Fibroblast of upper back skin (primary cell): ENCODE measurements around the gene IFIT1.
"Not testable (repeated sequence)": the region's sequence is repeated elsewhere in the genome, so short reads cannot be mapped to it uniquely, and the experiment has no call there.

ENCODE experiments used
- DNase-seq: peaks from one replicate; pipeline ENCODE4 v3.0.0-alpha.2; 2013

The IFIT1 gene, protein sequence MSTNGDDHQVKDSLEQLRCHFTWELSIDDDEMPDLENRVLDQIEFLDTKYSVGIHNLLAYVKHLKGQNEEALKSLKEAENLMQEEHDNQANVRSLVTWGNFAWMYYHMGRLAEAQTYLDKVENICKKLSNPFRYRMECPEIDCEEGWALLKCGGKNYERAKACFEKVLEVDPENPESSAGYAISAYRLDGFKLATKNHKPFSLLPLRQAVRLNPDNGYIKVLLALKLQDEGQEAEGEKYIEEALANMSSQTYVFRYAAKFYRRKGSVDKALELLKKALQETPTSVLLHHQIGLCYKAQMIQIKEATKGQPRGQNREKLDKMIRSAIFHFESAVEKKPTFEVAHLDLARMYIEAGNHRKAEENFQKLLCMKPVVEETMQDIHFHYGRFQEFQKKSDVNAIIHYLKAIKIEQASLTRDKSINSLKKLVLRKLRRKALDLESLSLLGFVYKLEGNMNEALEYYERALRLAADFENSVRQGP

DNA sequence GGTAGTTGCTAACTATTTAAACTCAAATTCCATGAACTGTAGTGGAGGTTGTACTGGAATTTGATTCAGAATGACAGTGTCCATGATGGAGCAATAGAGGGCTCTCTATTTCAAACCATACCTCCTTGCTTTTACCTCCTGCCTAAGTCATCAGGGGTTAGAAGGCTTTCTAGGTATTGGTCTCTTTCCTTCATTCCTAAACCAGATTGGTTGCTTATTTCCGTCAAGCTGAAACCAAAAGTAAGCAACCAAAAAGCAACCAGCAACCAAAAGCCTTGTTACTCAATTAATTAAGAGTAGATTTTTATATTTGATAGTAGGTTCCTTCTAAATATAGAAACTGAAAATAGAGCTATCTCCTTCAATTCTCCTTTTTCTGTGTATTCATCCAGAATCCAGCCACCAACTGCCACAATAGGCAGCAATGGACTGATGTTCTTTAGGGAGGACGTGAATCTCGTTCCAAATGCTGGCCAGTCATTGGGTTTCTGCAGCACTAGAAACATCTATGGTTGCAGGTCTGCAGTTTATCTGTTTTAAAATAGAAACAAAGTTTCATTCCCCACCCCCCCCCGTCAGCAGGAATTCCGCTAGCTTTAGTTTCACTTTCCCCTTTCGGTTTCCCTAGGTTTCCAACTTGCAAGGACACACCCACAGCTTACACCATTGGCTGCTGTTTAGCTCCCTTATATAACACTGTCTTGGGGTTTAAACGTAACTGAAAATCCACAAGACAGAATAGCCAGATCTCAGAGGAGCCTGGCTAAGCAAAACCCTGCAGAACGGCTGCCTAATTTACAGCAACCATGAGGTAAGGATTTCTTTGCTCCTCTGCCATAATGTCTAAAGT is at the start of gene IFIT1:
Gene IFIT1 (plus strand): TSS at position 717 of the 850 bp plus-strand sequence. CDS start 90 bp downstream, at position 807.
- DNase-seq: peak; percentile 88

DNA sequence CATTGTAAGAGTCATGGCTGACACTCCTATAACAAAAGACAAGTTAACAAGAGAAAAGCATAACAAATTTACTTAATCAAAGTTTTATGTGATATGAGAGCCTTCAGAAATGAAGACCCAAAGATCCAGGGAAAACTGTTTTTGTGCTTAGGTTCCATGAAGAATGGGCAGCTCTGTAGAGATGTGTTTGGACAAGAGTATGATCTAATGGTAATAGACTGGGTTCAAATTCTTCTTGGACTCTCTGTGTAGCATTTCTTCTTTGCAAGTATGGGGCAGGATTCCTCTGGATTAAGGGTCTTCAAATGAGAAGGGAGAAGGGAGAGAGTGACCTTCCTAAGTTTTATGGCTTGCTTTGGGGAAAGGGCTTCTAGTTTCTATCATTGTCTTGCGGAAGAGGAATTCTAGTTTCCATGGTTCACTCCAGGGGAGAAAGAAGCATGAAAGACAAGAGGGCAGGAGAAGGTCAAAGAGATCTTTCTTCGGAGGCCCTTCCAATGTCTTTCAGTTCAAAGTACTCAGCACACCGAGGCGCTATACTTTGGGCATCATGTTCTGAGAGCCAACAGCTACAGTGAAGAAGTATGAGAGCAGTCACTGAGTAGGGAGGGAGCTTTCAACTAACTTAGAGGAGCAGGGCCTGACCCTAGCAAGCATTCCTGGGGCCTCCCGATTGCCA is 49.2 kb upstream of the IFIT1 start:
- DNase-seq: no peak

DNA sequence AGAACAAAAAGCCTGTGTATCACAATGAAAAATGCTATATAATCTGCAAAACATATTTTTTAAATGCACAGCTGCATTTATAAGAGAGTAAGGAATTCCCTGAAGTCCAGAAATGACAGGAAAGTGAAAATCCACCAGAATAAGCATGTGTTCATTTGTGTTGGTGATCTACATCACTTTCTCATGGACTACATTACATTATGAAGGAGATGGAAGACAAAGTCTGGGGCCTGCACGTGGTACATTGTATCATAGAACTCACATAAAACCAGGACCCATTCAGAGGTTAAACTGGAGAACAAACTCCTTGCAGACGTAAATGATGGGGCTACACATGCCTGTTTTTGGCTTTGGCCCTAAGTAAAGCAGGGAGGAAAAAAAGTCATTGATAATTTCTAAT is 48.3 kb upstream of the IFIT1 start:
- no peak for DNase-seq

DNA sequence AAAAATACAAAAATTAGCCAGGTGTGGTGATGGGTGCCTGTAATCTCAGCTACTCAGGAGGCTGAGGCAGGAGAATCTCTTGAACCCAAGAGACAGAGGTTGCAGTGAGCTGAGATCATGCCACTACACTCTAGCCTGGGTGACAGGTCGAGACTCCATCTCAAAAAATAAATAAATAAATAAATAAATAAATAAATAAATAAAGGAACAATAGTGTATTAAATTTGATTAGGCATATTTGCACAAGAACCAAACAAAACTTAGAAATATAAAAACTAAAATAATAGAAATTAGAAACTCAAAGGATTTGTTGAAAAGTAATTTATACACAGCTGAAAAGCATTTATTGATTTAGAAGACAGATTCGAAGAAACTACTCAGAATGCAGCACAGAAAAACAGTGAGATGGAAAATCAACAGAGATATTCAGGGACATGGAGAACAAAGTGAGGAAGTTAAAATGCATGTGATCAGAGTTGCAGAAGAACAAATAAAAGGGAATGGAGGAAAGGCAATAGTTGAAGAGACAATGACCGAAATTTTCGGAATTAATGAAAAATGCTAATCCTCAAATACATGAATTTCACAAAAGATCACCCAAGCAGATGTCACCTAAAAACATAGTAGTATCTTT is 46.9 kb upstream of the IFIT1 start:
- DNase-seq: no peak

DNA sequence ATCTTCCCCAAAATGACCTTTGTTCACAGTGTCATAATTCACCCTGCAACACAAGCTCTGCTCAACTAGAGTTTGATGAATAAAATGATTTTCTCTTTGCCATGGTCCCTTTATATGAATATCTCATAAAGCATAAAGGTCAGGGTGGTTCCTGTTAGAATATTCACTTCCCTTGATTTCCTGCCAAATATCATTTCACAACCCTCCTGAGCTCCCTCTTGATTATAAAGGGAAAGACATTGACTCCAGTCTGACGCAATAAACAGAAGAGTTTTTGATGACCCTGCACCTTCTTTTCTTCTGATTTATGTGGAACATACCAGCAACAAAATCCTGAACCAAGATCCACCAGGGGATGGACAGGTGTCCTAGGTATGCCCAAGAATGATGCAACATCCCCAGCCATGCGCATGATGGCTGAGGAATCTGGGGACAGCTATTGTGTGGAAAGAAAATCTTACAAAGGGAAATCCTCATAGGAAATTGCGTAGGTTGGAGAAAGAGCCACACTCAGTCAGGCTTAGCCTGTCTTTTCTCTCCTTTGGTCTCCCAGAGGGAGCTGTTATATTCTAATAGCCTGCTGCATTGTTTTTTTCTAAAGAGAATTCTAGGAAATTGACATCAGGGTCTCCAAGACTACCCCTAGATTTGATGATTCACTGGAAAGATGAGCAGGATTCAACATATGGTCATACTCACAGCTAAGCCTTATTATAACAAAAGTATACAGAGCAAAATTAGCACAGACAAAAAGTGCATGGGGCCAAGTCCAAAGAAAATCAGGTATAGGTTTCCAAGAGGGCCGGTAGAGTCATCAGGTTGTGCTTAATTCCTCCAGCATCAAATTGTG is 45.8 kb upstream of the IFIT1 start:
- DNase-seq: peak; percentile 62

DNA sequence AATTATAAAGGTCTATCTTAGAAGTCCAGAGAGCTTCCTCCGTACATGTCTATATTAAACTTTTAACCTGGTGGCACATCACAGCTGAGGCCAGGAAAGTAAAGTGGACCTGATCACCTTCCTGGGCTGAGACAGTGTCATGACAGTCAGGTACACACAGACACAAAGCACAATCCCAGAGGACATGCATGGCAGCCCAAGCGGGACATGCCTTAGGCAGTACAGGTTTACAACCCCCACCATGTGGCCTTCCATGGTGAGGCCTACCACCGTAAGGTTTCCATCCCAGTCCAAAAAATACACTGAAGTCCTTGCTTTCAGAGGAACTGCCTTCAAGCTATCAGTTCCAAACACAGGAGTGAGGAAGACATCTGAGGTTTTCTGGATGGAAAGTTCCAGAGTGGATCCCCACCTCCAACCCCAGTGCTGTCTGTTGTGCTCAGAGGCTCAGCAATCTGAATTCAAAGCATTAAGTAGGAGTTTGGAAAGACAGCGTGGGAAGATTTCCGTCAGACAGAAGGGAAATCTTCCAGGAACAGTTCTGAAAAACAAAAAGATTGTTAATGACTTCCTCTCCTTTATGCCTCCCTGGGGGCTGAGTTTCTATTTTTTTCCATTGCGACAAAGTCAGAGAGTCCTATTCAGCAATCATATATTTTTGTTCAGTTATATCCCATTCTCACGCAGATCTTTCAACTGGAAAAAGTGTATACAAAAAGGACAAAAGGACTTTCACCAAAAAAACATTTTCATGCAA is 44.5 kb upstream of the IFIT1 start:
- no peak for DNase-seq

DNA sequence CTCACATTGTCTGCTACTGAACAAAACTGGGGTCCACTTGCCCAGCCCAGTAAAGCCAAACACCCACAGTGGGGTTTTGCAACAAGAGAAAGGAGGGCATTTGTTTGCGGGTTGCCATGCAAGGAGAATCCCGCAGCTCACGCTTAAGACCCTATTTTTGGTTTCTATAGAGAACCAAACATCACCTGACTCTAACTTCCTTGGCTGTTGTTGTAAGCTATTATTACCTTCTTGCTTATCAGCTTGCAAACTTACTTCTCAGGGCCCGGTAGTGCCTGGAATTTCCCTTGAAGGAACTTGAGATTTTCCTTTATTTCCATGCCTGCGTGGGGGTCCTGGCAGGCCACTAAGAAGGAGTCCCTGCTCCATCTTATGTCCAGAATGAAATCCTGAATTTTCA is 43.9 kb upstream of the IFIT1 start:
- DNase-seq: no peak

DNA sequence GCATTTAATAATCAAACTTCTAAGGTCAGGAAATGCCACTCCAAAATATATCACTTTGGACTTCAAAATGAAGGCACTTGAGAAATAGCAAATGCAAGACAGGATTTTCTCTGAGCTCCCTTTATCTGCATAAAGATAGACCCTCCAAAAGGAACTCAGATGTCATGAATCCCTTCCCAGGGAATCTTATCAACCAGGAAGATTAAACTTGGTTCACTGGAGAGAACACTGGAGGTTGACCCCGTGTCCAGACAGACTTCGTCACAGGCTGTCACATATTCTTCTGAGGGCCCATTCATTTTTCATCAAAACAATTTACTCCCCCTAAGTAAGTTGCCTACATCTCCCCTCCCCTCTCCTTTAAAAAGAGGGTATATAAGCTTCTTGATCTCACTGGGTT is 43.4 kb upstream of the IFIT1 start:
- no peak for DNase-seq

DNA sequence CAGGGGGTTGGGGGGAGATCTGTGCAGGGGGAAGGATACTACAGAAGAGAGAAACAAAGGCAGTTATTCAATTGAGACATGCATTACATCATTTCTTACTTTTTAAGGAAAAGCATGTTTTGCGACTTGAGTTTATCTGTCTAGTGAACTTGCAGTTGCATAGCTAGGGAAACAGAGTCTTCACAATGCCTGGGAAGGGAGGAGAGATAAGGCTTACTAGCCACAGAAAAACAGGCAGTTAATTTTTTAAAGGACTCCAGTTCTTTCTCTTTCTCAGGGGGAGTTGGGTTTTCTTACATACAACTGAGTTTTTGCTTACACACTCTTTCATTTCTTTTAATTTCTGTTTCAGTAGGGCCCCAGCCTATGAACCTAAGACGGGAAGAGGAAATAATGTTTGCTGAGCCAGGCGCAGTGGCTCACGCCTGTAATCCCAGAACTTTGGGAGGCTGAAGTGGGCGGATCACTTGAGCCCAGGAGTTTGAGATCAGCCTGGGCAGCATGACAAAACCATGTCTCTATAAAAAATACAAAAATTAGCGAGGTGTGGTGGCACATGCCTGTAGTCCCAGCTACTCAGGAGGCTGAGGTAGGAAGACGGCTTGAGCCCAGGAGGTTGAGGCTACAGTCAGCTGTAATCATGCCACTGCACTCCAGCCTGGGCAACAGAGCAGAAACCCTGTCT is 41.6 kb upstream of the IFIT1 start:
- not testable (repeated sequence) for DNase-seq

DNA sequence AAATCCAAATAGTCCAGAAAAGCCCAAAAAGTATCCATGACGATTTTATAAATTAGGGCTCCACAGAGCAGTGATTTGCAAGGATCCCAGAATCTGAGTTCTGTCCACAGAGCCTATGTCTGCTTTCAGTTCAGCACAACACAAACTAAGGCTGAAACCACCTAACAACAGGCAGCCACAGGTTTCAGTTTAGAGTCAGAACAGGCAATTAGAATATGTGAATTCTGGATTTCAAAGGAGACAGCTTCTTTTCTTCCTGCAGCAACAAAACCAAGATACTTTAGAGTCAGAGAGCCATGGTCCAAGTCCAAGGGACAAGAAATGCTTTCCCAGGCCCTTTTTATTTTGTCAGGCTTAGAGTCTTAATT is 41.0 kb upstream of the IFIT1 start:
- DNase-seq: peak; percentile 26

DNA sequence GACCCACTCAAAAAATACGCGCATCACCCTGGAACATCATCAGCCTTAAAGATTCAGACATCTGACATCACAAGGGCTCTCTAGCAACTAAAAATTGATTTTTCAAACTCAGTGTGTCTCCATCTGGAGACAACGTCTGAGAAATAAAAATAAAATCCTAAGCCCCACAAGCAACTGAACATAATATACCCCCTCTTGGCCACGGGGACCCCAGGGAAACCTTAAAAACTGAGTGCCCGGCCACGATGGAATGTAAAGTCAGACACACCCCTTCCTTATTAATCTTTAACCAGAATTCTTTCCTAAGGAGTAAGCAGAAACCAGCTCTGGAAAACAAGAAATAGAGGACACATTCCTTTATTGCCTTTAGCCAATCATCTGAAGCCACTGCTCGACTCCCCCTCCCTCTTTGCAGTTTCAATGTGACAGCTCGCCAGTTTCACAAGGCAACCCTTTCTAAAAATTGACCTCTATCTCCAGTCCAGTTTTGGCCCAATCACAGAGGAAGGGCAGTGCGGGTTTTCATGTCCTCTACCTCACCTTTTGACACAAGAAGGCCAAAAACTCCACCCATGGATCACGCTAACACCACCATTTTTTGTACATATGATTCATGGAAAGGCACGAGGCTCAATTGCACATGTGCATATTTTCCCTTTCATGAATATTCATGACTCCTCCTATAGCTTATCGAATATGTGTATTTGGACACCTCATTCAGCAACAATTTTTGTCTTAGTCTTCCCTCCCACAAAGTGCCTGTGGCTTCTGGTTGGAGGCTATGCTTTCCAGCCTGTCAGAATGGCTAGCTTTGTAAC is 40.4 kb upstream of the IFIT1 start:
- peak; percentile 98 for DNase-seq

DNA sequence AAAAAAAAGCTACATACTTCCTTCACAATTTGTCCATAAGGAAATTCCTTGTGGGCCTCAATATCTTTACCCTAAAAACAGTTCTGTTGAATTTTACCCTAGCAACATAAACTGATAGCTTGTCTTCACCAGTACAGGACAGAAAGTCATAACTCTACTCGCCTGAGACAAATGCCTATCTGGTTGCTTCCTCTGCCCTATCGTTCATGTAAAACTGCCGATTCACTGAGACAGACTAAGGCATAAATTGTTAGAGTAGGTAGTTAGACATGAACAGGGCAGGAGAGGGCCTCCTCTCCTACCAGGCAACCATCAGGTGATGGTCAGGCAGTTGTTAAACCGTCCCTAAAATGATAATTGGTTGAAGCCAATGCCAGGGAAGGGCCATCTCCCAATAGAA is 39.6 kb upstream of the IFIT1 start:
- peak; percentile 28 for DNase-seq

DNA sequence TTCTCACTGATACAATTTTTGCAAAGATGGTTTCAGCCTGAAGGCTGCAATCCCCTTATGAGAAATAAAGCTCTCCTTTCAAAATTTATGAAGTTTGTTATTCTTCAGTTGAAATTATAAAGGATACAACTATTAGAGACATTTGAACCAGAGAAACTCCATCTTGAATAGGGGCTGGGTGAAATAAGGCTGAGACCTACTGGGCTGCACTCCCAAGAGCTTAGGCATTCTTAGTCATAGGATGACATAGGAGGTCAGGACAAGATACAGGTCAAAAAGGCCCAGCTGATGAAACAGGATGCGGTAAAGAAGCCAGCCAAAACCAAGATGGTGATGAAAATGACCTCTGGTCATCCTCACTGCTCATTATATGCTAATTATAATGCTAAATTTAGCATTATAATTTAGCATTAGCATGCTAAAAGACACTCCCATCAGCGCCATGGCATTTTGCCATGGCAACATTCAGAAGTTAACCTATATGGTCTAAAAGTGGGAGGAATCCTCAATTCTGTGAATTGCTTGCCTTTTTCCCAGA is 37.0 kb upstream of the IFIT1 start:
- peak; percentile 59 for DNase-seq

DNA sequence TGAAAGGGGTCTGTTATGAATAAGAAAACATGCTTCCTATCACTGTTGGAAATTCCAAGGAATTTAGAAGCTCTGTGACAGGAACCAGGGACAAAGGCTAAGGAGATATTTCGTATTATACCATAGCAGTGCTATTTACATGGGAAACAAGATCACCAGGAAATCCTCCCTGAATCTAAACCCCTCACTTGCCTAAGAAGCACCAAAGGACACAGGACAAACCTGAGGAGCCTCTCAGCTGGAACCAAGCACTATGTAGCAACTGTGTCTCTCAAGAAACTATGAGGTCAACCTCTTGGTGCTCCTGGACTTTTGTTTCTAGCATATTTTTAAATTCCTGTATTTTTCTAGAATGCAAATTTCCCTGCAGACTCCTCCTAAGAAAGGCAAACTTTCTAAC is 35.3 kb upstream of the IFIT1 start:
- DNase-seq: no peak

DNA sequence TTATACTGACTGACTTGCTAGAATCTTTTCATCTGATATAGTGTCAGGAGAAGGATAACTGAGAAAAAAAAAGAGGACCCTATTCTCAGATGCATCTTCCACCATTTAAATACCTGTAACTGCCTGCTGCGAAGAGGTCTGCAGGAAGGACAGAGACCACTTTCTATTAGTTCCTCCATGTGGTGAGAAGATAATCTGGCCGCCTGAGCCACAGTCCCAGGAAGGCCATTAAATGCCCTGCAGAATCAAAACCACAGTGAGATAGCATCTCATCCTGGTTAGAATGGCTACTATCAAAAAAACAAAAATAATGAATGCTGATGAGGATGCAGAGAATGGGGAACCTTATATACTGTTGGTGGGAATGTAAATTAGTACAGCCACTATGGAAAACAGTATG is 34.4 kb upstream of the IFIT1 start:
- no peak for DNase-seq

DNA sequence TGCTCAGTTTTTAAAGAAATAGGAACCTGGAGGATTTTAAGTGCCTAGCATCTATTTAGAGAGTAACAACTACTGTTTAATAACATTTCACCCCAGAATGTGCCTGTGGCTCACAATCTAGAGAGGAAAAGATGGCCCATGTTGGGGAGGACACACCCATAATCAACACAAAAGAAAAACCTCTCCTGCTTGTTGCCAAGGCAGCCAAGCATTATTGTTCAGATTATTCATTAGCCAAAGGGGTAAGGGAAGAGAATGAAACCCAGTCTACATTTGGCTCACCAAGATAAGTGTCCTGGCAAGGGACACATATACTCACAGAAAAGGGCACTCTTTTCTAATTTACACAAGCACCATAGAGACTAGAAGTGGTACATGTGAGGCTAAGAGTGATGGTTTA is 32.3 kb upstream of the IFIT1 start:
- no peak for DNase-seq

DNA sequence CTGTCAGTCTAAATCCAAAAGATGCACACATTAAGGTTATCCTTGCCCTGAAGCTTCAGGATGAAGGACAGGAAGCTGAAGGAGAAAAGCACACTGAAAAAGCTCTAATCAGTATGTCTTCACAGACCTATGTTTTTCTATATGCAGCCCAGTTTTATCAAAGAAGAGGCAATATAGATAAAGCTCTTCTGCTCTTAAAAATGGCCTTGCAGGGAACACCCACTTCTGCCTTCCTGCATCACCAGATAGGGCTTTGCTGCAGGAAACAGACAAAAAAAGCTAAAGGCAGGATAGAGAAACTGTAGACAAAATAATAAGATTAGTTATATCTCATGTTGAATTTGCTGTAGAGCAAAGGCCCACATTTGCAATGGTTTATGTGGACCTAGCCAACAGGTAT is 29.5 kb upstream of the IFIT1 start:
- DNase-seq: no peak

DNA sequence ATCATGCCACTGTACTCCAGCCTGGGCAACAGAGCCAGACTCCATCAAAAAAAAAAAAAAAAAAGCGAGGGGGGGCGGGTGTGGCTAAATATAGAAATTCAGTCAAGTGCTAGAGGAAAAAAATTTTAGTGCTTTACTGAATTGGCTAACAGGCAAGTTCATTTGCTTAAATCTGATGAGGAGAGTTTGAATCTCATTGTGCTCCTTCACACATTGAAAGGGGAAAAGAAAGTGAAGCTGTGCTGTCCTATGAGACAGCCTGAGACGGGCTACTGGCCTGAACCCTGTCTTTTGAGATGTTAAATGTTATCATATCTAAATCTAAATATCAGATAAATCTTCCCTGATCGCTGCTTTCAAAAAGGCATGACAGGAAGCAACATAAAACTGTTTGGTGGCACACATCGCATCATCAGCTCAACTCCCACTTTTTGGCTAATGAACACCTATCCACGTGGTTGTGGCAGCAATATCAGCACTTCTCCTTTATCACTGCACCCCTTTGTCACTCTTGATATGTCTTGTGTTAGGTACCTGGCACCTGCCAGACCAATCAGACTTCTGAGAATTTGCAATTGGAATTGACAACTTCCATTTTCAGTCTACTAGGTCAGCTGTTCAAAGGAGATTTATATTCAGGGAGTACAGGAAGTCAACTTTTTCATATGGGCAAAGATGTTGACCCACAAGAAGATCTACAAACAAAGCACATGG is 28.5 kb upstream of the IFIT1 start:
- no peak for DNase-seq

DNA sequence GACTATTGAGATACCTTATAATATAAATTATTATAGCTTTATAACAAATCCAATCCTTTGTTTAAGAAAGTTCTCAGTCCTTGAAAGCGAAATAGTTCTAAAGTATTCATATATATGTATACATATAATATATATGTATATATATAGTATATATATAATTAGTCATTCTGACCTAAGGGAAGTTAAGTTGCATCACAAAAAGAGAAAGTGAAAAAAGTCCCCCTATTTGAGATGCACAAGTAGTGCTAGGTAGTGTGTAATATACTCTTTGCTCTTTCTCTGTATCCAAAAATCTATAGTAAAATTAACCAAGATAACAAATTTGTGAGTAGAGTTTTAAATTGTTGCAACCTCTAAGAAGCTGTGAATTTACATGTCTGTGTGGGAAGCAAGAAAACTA is 27.9 kb upstream of the IFIT1 start:
- DNase-seq: no peak
